Liver (tissue), 3 donors: ENCODE results near the gene GBX2.

Source experiments
- ATF3 ChIP-seq: IDR thresholded peaks from 2 replicates; pipeline ENCODE4 v1.6.1; 2016; ENCODE audit warnings: antibody characterized with exemption
- CTCF ChIP-seq: fragments of 150-350 bp; IDR thresholded peaks from 2 replicates; pipeline ENCODE4 v1.5.1; 2017; ENCODE audit warnings: improper control_type of control experiment, low read depth, low read length; ENCODE audit not compliant: missing input control
- EGR1 ChIP-seq, 2 donors: IDR thresholded peaks; 2 replicates each; pipeline ENCODE4 v1.6.1; 2016 to 2018; ENCODE audit warnings: antibody characterized with exemption in 2 of 2, low read depth in 2 of 2
- FOXA2 ChIP-seq: IDR thresholded peaks from 2 replicates; pipeline ENCODE4 v1.6.1; 2016; ENCODE audit warnings: antibody characterized with exemption
- HNF4G ChIP-seq: IDR thresholded peaks from 2 replicates; pipeline ENCODE4 v1.6.1; 2016; ENCODE audit warnings: antibody characterized with exemption
- JUND ChIP-seq, 2 donors: IDR thresholded peaks; 2 replicates each; pipeline ENCODE4 v1.6.1; 2016; ENCODE audit warnings: antibody characterized with exemption in 2 of 2
- MAX ChIP-seq: IDR thresholded peaks from 2 replicates; pipeline ENCODE4 v1.6.1; 2016; ENCODE audit warnings: antibody characterized with exemption
- RAD21 ChIP-seq, 2 donors: IDR thresholded peaks; 2 replicates each; pipeline ENCODE4 v1.6.1; 2016; ENCODE audit warnings: antibody characterized with exemption in 2 of 2, mild to moderate bottlenecking in 2 of 2
- REST ChIP-seq: IDR thresholded peaks from 2 replicates; pipeline ENCODE4 v1.6.1; 2016; ENCODE audit warnings: antibody characterized with exemption, mild to moderate bottlenecking
- SP1 ChIP-seq: IDR thresholded peaks from 2 replicates; pipeline ENCODE4 v1.6.1; 2018; ENCODE audit warnings: antibody characterized with exemption, mild to moderate bottlenecking
- TAF1 ChIP-seq: conservative IDR thresholded peaks from 2 replicates; pipeline ENCODE4 v1.6.1; 2016; ENCODE audit warnings: antibody characterized with exemption, mild to moderate bottlenecking
- YY1 ChIP-seq: IDR thresholded peaks from 2 replicates; pipeline ENCODE4 v1.6.1; 2016; ENCODE audit warnings: antibody characterized with exemption, mild to moderate bottlenecking
- donor health status: healthy.
- donor health status: healthy.

GRCh38 chr2:236119476-236119875 is 48.7 kb downstream of the GBX2 start:
- TF ChIP-seq CTCF (no peak), JUND (IDR thresholded peaks at IDR 0.05) (no peak), HNF4G (no peak), REST (no peak), ATF3 (no peak), TAF1 (no peak), SP1 (no peak), FOXA2 (no peak), MAX (no peak), YY1 (no peak), EGR1 (IDR thresholded peaks at IDR 0.05; ENCODE audit: low read depth in 2 of 2) (no peak), RAD21 (IDR thresholded peaks at IDR 0.05) (no peak)
